GM12873 (cell line): Measurements from ENCODE around the gene INO80E.

Experiments used
- CTCF ChIP-seq: IDR thresholded peaks from 2 replicates; pipeline ENCODE4 v1.5.1; 2012; ENCODE audit warnings: low read depth, mild to moderate bottlenecking, moderate library complexity, low read length, control low read depth; ENCODE audit not compliant: insufficient read depth; ENCODE audit errors: missing control alignments

The INO80E gene

GRCh38 chr16:30004424-30004776 is 8.4 kb downstream of the INO80E start:
- no peak for TF ChIP-seq CTCF

- TF ChIP-seq CTCF: no peak
Observed at GRCh38 chr16:30004811-30005242, 8.8 kb downstream of the INO80E start.

GRCh38 chr16:30005341-30006094 is 9.5 kb downstream of the INO80E start:
- TF ChIP-seq CTCF: peak; percentile 79

GRCh38 chr16:30006095-30006473 is 10.0 kb downstream of the INO80E start:
- no peak for TF ChIP-seq CTCF

- TF ChIP-seq CTCF: no peak
Observed at GRCh38 chr16:30006659-30007377, 10.8 kb downstream of the INO80E start.

DNA sequence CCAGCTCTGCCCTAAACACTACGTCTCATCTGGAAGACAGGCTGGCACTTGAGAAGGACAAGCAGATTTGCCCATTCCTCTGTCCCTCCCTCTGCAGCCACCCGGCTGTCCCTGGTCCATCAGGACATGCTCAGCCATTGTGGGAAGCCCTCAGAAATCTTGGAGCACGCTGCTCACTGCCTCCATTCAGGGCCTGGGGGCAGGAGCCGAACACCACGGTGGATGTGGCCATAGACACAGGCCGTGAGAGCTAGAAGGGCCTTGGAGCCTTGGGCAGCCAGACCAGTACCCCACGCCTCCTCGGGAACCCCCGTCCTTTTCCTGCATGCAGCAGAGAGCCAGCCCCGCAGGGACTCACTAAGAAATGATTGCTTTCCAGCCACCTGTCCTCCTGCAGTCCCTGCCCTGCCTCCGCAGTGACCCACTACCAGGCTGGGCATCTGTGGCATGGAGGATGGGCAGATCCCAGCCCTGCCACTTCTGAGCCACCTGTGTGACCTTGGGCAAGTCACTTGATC is 11.4 kb downstream of the INO80E start:
- no peak for TF ChIP-seq CTCF

GRCh38 chr16:30009085-30009862 is 13.2 kb downstream of the INO80E start:
- no peak for TF ChIP-seq CTCF
